Type B pancreatic cell (in vitro differentiated cells): ENCODE results near the gene SSBP3. TPM values are rescaled to one million over a fixed set of nuclear protein-coding genes. Genes with fewer than 3 reads are reported as not detected.

Experiments used
- DNase-seq: peaks from one replicate; pipeline ENCODE4 v3.0.0; 2021; ENCODE audit warnings: mixed read lengths; ENCODE audit not compliant: unreplicated experiment; ENCODE audit errors: extremely low spot score
- H3K27ac Mint-ChIP-seq: 2 replicates; pipeline ENCODE4 v1.8.0; 2021; ENCODE audit warnings: mild to moderate bottlenecking, mixed read lengths
- H3K27me3 Mint-ChIP-seq: 2 replicates; pipeline ENCODE4 v1.8.0; 2021; ENCODE audit warnings: mixed read lengths
- H3K36me3 Mint-ChIP-seq: 2 replicates; pipeline ENCODE4 v1.8.0; 2021; ENCODE audit warnings: mixed read lengths
- H3K4me1 Mint-ChIP-seq: one replicate; pipeline ENCODE4 v1.8.0; 2021; ENCODE audit warnings: mixed read lengths; ENCODE audit not compliant: unreplicated experiment
- H3K4me3 Mint-ChIP-seq: 2 replicates; pipeline ENCODE4 v1.8.0; 2021; ENCODE audit warnings: mild to moderate bottlenecking, mixed read lengths
- H3K9me3 Mint-ChIP-seq: 2 replicates; pipeline ENCODE4 v1.8.0; 2021; ENCODE audit warnings: mixed read lengths
- CTCF ChIP-seq: fragments of 200-600 bp; sonication (generic); conservative IDR thresholded peaks from 2 replicates; pipeline ENCODE4 v1.5.0; 2021; ENCODE audit warnings: antibody characterized with exemption, mild to moderate bottlenecking
- total RNA-seq: library from RNA; stranded (reverse); gene quantifications from 2 replicates; pipeline ENCODE4 v1.2.1, GENCODE V29; 2021; ENCODE audit warnings: low replicate concordance

Gene SSBP3
- total RNA-seq, 1 donor from 2014 or later, result 129 TPM

GRCh38 chr1:54285815-54286345 lies 120.3 kb downstream of the SSBP3 start:
- no peak for TF ChIP-seq CTCF
- Mint-ChIP-seq H3K36me3 (no peaks in the 10 kb centered on the region), H3K4me1 (peaks cover 60% of the 10 kb centered on the region), H3K4me3 (no peak overlapping the region), H3K27ac (no peak overlapping the region), H3K27me3 (no peaks in the 10 kb centered on the region), H3K9me3 (no peaks in the 10 kb centered on the region)
- no peak for DNase-seq

DNA sequence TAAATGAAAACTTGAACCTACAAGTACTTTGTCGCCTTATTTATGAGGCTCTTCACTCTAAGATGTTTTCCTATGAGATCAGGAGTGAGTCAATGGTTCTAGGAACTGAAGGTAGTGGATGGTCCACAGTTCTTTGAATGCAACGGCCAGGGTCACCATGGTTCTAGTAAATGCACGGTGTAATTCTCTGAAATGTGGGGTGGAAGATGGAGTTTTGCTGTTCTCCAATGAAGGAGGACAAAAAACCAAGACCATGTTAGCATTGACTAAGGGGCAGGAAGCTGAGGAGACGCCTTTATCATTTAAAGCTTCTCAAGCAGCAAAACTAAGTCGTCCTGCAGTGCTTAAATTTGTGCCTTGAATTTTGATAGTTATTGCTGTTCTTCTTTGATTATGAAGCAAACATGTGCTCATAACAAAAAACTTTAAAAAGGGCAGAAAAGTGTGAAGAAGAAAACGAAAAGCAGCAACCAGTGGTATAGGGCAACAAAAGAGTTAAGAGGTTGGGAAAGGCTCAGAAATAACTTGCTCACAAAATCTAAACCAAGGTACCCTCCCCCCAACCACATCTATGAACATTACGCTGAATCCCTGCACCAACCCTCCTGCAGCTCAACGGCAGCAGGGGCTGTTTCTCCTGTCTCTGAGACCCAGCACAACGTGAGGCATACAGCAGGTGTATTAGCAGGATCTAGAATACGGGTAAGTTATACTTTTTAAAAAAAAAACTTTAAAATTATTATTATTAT lies 121.2 kb downstream of the SSBP3 start:
- Mint-ChIP-seq H3K27ac (no peak overlapping the region), H3K4me1 (peaks cover 62% of the 10 kb centered on the region), H3K9me3 (no peaks in the 10 kb centered on the region), H3K36me3 (peaks cover 8% of the 10 kb centered on the region), H3K27me3 (no peaks in the 10 kb centered on the region), H3K4me3 (peak overlapping the region; percentile 32)
- no peak for DNase-seq
- TF ChIP-seq CTCF, result no peak

DNA sequence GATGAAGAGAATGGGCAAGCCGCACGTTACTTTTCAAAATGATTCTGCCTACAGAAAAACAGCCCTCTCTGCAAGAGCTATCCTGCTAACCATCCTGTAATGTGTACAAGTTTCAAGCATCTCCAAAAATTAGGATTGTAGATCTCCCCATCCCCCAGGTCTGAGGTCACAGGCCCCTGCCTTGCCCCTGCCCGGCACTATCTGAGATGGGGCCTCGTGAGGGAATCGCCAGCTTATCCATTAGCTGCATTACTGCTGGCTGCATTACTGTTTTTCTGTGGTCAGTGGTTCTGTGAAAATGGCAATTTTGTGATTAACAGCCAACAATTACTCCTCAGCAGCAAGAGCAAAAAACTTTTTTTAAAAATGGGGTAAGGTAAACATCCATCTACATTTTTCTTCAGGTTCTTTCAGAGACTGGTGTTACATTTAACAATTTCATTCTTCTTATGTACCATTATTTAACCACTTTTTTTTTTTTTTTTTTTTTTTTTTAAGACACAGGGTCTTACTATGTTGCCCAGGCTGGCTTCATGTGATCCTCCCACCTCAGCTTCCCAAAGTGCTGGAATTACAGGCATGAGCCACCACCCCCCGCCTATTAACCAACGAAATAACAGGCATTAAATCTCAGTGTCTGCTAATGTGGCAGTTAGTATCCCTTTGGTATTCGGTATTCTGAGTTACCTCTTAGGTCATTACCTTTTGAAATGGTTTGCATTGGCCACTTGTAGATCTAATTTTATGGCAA lies 122.4 kb downstream of the SSBP3 start:
- no peak for DNase-seq
- TF ChIP-seq CTCF, result no peak
- H3K4me1 Mint-ChIP-seq, result peaks cover 52% of the 10 kb centered on the region
- no peak overlapping the region for H3K4me3 Mint-ChIP-seq
- peaks cover 10% of the 10 kb centered on the region for H3K36me3 Mint-ChIP-seq
- no peak overlapping the region for H3K27ac Mint-ChIP-seq
- H3K27me3 Mint-ChIP-seq, result no peaks in the 10 kb centered on the region
- no peaks in the 10 kb centered on the region for H3K9me3 Mint-ChIP-seq

- Mint-ChIP-seq H3K4me3 (no peak overlapping the region), H3K27ac (peak overlapping the region; percentile 56), H3K4me1 (peaks cover 50% of the 10 kb centered on the region), H3K27me3 (no peaks in the 10 kb centered on the region), H3K36me3 (peaks cover 10% of the 10 kb centered on the region), H3K9me3 (no peaks in the 10 kb centered on the region)
- TF ChIP-seq CTCF, result no peak
- DNase-seq, result no peak
These were observed 123.9 kb downstream of the SSBP3 start for GRCh38 chr1:54282101-54282847.

- Mint-ChIP-seq H3K36me3 (peaks cover 14% of the 10 kb centered on the region), H3K4me1 (peaks cover 44% of the 10 kb centered on the region), H3K27me3 (no peaks in the 10 kb centered on the region), H3K9me3 (no peaks in the 10 kb centered on the region), H3K4me3 (no peak overlapping the region), H3K27ac (no peak overlapping the region)
- no peak for DNase-seq
- no peak for TF ChIP-seq CTCF
These were observed 125.5 kb downstream of the SSBP3 start for GRCh38 chr1:54280651-54281050.
